HUES6 (cell line): ENCODE data around the gene SPATA2.

ENCODE experiments used
- H3K27ac ChIP-seq: 2 replicates; pipeline ENCODE4 v1.7.0; 2013; ENCODE audit warnings: low read depth, mild to moderate bottlenecking, low read length, inconsistent platforms
- H3K27me3 ChIP-seq: 2 replicates; pipeline ENCODE4 v1.6.1; 2013; ENCODE audit warnings: low read length; ENCODE audit not compliant: control insufficient read depth, insufficient read depth
- H3K36me3 ChIP-seq: 2 replicates; pipeline ENCODE4 v1.6.1; 2013; ENCODE audit warnings: low read length; ENCODE audit not compliant: control insufficient read depth, insufficient read depth
- H3K4me1 ChIP-seq: 2 replicates; pipeline ENCODE4 v1.6.1; 2013; ENCODE audit warnings: low read length; ENCODE audit not compliant: control insufficient read depth, insufficient read depth
- H3K4me3 ChIP-seq: 2 replicates; pipeline ENCODE4 v1.5.1; 2013; ENCODE audit warnings: low read depth, low read length
- H3K9ac ChIP-seq: one replicate; pipeline ENCODE4 v1.6.1; 2013; ENCODE audit warnings: mild to moderate bottlenecking, low read length
- H3K9me3 ChIP-seq: 2 replicates; pipeline ENCODE4 v1.6.1; 2013; ENCODE audit warnings: low read depth, low read length; ENCODE audit not compliant: control insufficient read depth, insufficient read depth

SPATA2 gene

DNA sequence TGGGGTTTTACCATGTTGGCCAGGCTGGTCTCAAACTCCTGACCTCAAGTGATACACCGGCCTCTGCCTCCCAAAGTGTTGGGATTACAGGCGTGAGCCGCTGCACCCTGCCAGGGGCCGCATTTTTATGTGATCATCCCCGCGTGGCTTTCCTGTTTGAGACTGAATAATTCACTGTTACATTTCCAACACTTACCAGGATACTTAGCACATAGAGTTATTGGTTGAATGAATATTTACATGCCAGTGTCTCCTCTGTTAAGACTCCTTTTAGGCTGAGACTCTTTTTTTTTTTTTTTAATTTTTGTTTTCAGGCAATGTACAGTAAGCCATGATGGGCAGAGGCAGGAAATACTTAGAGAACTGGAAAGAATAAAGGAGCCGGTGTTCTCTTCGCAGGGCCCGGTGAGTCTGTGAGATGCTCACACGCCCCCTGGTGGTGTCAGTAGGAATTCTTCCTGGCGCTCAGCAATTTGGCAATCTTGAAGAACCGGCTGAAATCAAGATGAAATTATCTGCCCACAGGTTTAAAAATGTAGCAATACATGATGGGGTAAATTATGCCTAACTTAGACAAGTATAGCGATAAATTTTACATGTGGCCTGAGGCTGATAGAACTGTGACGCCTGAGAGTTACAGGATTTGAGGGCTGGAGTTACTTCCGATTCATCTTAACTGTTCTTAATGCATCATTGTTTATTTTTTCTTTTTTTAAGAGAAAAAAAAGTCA is 13.2 kb upstream of the SPATA2 start:
- Histone ChIP-seq H3K27me3 (no peaks in the 10 kb centered on the region), H3K4me3 (no peak overlapping the region), H3K36me3 (no peaks in the 10 kb centered on the region), H3K9me3 (0 out of 2 replicates have a peak, but pooled peaks cover 2% of the 10 kb centered on the region), H3K27ac (no peak overlapping the region), H3K4me1 (no peaks in the 10 kb centered on the region), H3K9ac (no peak overlapping the region)

DNA sequence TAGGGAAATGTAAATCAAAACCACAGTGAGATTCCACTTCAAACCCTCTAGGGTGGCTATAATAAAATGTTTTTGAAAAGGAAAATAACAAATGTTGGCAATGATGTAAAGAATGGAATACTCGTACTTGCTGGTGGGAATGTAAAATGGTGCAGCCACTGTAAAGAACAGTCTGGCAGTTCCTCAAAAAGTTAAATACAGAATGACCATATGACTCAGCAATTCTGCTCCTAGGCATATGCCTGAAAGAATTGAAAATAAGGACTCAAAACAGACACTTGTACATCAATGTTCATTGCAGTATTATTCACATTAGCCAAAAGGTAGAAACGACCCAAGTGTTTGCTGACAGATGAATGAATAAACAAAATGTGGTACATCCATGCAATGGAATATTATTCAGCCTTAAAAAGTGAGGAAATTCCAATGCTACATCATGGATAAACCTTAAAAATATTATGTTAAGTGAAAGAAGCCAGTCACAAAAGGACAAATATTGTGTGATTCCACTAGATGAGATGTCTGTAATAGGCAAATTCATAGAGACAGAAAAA is 10.6 kb upstream of the SPATA2 start:
- no peaks in the 10 kb centered on the region for H3K27me3 ChIP-seq
- 0 out of 2 replicates have a peak, but pooled peaks cover 2% of the 10 kb centered on the region for H3K9me3 ChIP-seq
- no peak overlapping the region for H3K4me3 ChIP-seq
- H3K4me1 ChIP-seq = no peaks in the 10 kb centered on the region
- H3K9ac ChIP-seq = no peak overlapping the region
- no peak overlapping the region for H3K27ac ChIP-seq
- H3K36me3 ChIP-seq = no peaks in the 10 kb centered on the region

DNA sequence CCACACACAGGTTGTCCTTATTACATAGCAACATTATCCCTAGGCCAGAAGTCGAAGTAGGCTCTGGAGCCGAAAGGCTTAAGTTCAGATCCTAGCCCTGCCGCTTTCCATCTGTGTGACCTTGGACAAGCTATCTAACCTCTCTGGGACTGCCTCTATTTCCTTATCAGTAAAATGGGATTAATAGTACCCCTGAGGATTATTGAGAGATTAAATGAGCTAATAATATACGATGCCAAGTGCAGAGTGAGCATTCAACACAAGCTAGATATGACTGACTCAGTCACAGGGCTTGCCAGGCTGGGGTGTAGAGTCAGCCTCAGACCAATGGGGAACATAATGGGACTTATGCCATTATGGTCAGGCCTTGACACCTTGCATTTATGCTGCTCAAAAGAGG is 8.9 kb upstream of the SPATA2 start:
- no peaks in the 10 kb centered on the region for H3K27me3 ChIP-seq
- H3K4me1 ChIP-seq = no peaks in the 10 kb centered on the region

GRCh38 chr20:49919461-49919860 is 4.1 kb upstream of the SPATA2 start:
- Histone ChIP-seq H3K36me3 (no peaks in the 10 kb centered on the region), H3K9me3 (no peaks in the 10 kb centered on the region), H3K9ac (no peak overlapping the region), H3K27me3 (no peaks in the 10 kb centered on the region), H3K4me1 (0 out of 2 replicates have a peak, but pooled peaks cover under 1% of the 10 kb centered on the region), H3K4me3 (no peak overlapping the region), H3K27ac (no peak overlapping the region)

More for the DNA sequence above, 8.9 kb upstream of the SPATA2 start:
- no peaks in the 10 kb centered on the region for H3K36me3 ChIP-seq
- no peak overlapping the region for H3K9ac ChIP-seq
- 0 out of 2 replicates have a peak, but pooled peaks cover 2% of the 10 kb centered on the region for H3K9me3 ChIP-seq
- H3K4me3 ChIP-seq = no peak overlapping the region
- H3K27ac ChIP-seq = no peak overlapping the region

DNA sequence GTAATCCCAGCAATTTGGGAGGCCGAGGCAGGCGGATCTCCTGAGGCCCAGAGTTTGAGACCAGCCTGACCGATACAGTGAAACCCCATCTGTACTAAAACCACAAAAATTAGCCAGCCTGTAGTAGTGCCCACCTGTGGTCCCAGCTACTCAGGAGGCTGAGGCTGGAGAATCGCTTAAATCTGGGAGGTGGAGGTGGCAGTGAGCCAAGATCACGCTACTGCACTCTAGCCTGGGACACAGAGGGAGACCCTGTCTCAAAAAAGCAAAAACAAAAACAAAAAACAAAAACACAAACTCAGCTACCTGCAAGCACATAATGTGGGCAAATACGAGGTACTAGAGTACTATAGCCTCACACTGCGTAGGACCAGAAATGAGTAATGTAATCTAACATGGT is 3.7 kb upstream of the SPATA2 start:
- Histone ChIP-seq H3K4me1 (peaks cover 5% of the 10 kb centered on the region), H3K9me3 (no peaks in the 10 kb centered on the region), H3K27me3 (no peaks in the 10 kb centered on the region), H3K36me3 (no peaks in the 10 kb centered on the region), H3K27ac (no peak overlapping the region), H3K4me3 (no peak overlapping the region), H3K9ac (no peak overlapping the region)

- Histone ChIP-seq H3K27ac (no peak overlapping the region), H3K9ac (no peak overlapping the region), H3K4me3 (no peak overlapping the region), H3K9me3 (no peaks in the 10 kb centered on the region), H3K27me3 (no peaks in the 10 kb centered on the region), H3K4me1 (peaks cover 6% of the 10 kb centered on the region), H3K36me3 (no peaks in the 10 kb centered on the region)
Measured at GRCh38 chr20:49918446-49918845, 3.1 kb upstream of the SPATA2 start.

DNA sequence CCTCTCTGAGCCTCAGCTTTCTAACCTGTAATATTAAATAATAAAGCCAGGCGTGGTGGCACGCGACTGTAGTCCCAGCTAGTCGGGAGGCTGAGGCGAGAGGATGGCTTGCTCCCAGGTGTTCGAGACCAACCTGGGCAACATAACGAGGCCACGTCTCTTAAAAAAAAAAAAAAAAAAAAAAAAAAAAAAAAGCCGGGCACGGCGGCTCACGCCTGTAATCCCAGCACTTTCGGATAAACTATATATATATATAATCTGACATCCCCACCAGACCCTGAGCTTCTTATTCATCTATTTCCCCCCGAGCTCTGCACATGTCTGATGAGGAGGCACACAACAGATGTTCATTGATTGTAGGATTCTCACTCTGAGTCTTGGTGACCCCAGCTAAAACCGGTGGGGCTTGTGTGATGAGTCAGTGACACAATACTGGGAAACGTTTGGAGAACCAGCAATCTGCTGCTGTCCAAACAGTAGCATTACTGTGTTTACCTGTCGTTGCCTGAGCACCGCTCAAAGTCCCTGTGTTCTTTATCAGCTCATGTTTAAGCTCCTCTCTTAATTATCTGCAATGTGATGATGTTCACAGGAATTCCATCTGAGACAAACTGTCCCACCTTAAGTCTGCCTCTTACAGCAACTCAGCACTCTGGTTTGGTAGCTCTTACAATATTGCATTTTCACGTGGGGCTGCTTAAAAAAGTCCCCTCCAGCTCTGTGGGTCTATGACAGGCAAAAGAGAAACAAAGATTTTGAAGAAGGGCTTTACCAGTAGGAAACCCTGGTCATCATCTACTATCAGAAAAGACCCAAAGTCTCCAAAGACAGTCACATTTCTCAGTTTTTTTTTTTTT is 1.0 kb upstream of the SPATA2 start:
- no peaks in the 10 kb centered on the region for H3K36me3 ChIP-seq
- no peak overlapping the region for H3K27ac ChIP-seq

GRCh38 chr20:49915118-49915379 is 280 bp downstream of the SPATA2 start:
- Histone ChIP-seq H3K9me3 (no peaks in the 10 kb centered on the region), H3K4me3 (peak overlapping the region; percentile 88), H3K9ac (peak overlapping the region; percentile 98), H3K27me3 (no peaks in the 10 kb centered on the region), H3K4me1 (peaks cover 6% of the 10 kb centered on the region), H3K36me3 (peaks cover 4% of the 10 kb centered on the region), H3K27ac (peak overlapping the region; percentile 100)

More for the DNA sequence above, 1.0 kb upstream of the SPATA2 start:
- Histone ChIP-seq H3K4me3 (peak overlapping the region; percentile 88), H3K4me1 (peaks cover 6% of the 10 kb centered on the region), H3K9ac (peak overlapping the region; percentile 98), H3K27me3 (no peaks in the 10 kb centered on the region), H3K9me3 (no peaks in the 10 kb centered on the region)

GRCh38 chr20:49914310-49915117 is 815 bp downstream of the SPATA2 start:
- peak overlapping the region; percentile 20; the same call in 1 of the 2 replicates for H3K27ac ChIP-seq
- peaks cover 6% of the 10 kb centered on the region for H3K4me1 ChIP-seq
- H3K9ac ChIP-seq = peak overlapping the region; percentile 98

DNA sequence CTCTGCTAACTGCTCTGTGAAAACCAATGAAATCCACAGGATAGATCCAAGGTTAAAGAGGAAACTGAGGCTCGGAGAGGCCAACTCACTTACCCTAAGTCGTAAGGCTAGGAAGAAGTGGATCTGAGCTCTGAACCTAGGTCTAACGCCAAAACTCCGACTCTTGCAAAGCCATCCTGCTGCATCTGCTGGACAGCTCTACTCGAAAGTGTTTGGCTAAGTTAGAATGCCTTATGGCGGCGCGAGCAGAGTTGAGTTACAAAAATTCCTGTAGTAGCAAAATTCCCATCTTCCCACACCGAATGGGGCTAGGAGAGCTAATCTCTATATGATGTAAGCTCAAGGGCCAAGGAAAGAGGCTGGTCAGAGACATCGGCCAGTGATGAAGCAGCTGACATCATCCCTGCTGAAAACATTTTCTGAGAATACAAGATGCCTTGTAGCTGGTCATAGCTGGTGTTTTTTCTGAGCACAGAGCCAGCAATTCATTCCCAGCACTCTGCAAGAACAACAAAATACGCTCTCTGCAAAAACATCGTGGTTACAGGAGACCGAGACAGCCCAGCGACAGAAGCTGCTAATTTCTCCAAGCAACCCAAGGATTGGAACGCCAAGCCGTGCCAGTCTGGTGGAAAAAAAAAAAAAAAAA is 1.8 kb downstream of the SPATA2 start:
- Histone ChIP-seq H3K36me3 (peaks cover 6% of the 10 kb centered on the region), H3K27ac (no peak overlapping the region), H3K4me1 (peaks cover 6% of the 10 kb centered on the region), H3K27me3 (no peaks in the 10 kb centered on the region), H3K9me3 (no peaks in the 10 kb centered on the region), H3K9ac (no peak overlapping the region), H3K4me3 (peak overlapping the region; percentile 88; the same call in 1 of the 2 replicates)

More at GRCh38 chr20:49914310-49915117, 815 bp downstream of the SPATA2 start:
- Histone ChIP-seq H3K9me3 (no peaks in the 10 kb centered on the region), H3K27me3 (no peaks in the 10 kb centered on the region), H3K36me3 (peaks cover 4% of the 10 kb centered on the region), H3K4me3 (peak overlapping the region; percentile 88)
